ENCODE data around the gene TEX29.
A peak's percentile ranks its signal among the peaks of the same experiment; 100 is the strongest.

Gene TEX29

GRCh38 chr13:111344471-111345191 lies 24.2 kb downstream of the TEX29 start:
- DNase-seq = peak; percentile 91

GRCh38 chr13:111345682-111346081 lies 25.2 kb downstream of the TEX29 start:
- DNase-seq = no peak

- DNase-seq = no peak
These were observed 25.7 kb downstream of the TEX29 start for GRCh38 chr13:111346101-111346680.

DNA sequence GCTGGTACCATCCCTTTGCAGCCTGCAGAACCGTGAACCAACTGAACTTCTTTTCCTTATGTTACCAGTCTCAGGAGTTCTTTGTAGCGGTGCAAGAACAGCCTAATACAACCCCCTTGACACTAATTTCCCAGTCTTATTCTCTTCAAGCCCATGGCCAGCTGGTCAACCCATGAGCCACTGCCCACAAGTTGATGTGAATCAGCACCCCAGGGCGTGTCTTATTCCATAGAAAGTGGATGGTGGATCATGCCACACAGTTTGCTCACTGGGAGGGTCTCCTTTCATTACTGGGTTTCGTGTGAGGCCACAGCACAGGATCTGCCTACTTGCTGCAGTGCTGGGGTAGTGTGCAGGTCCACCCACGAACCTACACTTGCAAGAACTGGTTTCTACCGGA lies 27.0 kb downstream of the TEX29 start:
- DNase-seq = no peak

GRCh38 chr13:111353508-111353907 lies 33.1 kb downstream of the TEX29 start:
- no peak for DNase-seq

DNA sequence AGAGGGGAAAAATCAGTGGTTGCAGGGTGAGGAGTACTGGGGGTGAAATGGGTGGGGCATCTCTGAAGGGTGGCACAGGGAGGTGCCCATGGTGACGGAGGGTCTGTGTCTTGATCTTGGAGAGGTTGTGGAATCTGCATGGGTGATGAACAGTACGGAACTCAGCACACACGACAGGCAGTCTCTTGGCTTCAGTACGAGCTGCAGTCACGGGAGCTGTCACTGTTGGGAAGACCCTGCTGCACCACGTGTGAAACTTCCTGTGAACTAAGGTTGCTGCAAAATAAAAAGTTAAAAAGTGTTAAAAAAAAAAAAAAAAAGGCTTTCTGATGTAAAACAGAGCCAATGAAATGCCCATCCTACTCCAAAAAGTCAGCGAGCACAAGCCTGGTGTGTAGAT lies 34.3 kb downstream of the TEX29 start:
- no peak for DNase-seq

DNA sequence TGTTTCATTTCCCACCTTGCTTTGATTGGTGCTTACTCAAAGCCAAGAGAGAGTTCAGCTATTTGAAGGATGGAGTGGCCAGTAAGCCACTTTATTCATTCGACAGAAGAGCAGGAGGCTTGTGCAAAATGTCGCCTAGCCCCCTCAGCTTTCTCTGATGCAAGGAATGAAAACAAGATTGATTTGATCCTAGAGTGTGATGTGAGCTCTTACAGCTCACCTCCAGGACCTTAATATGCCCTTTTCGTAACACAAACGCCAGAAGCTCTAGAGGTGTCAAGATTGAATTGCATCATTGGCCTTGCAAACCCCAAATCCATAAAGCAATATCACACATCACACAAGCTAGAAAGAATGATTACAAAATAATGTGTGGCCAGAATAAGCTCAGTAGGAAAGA lies 36.4 kb downstream of the TEX29 start:
- DNase-seq = no peak

GRCh38 chr13:111359237-111359915 lies 38.9 kb downstream of the TEX29 start:
- DNase-seq = no peak

DNA sequence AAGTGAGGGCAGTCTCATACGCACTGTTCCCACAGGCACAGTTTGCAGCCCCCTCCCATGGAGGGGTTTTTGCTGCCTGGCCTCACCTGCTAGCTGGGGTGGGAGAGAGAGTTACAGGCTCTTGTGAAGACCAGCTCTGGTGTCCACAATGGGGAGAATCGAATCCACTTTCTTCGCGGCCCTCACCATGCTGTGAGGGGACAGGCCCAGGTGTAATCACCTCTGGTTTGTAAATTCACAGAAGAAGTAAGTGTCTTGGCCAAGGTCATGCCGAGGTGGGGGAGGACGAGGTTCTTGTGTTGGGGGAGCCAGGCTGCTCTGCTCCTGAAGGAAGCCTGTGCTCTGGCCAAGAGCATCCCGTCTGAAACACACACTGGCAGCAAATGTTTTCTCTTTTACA lies 39.5 kb downstream of the TEX29 start:
- DNase-seq = no peak

DNA sequence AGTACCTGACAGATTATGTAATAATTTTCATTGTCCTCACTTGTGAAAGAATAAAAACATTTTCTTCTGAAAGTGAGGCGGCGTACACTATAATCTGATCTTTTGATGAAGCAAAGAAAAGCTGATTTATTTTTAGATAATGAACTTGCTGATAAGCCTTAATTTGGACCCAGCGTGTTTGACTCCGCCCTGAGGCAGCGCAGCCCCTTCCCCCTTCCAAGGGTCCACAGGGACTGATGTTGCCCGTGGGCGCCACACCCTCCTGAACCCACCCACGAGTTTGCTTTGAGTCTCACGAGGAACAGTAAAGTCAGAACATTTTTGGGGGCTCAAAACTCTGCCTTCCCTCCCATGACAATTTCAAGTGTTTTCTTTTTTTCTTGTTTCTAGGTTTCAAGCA lies 40.0 kb downstream of the TEX29 start:
- no peak for DNase-seq

DNA sequence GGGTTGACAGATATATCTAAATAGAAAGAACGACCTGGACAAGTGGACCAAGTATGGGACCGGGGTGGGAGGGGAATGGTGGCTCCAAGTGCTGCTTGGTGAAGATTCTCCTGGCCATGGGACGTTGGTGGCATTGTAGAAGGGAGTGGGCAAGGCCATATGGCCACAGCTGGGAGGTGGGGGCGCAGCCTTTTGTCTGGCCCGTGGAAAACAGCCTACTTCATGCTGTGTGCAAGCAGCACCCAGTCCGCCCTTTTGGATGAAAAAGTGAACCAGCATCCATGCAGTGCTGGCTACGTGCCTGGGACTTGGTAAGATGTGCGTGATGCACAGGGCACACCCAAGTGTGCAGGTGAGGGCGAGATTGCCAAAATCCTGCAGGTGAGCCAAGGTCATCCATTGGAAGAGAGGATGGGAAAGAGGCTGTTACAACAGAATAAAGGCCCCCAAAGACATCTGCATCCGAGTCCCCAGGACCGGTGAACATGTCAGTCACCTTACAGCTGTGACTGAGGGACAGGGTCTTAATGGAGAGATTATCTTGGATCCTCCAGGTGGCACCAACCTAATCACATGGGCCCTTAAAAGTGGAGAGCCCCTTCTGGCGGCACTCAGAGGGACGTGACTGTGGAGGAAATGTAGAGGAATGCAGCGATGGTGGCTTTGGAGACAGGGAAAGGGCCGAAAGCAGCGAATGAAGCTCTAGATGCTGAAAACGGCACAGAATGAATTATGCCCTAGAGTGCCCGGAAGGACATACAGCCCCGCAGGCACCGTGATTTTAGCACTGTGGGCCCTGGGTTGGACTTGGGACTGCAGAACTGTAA lies 40.8 kb downstream of the TEX29 start:
- DNase-seq = peak; percentile 29

DNA sequence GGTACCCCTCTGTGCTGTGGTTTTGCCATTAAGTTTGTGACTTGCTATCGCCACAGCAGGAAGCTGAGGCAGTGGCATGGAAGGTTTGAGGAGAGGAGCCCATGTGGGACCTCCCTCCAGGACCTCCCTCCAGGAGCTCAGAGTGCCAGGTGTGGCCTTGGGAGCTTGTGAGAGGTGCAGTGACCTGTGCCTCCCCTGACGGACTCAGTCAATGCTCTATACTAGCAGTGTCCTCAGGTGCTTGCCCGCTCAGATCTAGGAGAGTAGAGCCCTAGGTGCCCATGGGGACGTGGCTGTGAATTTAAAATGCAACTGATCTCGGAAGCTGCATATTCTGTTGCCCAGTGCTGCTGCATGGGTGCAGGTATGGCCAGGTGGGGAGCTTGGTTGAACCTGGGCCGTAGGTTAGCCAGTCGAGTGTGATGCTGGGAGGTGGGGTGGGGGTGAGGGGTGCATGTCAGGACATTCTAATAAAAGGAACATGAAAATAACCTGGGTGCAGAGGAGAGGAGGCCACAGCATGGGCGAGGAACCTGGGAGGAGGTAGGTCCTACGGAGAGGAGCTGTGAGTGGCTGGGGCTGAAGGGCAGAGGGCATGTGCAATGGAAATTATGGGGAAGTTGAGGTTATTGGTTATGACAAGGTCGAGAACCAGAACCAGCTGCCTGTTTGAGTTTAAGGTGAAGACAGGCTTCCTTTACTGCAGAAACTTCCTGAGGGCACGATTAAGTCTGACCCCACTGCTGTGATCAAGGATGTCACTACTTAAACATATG lies 41.6 kb downstream of the TEX29 start:
- no peak for DNase-seq

DNA sequence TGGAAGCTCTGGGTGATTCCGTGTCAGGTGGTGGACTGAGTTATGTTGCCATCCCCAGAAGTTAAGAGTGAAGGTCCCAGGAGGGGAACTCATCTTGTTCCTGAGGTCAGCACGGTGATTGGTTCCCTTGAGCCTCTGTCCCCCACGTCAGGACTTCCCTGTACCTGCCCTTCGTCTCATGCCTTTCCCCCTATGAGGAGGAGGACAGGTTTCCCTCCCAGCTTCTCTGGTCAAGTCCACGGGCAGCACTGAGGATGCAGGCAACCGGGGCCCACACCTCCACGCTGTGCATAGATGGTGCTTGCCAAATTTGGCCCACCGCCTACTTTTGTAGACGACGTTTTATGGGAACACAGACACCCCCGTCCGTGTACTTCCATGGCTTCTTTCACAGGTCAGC lies 42.7 kb downstream of the TEX29 start:
- DNase-seq = no peak

DNA sequence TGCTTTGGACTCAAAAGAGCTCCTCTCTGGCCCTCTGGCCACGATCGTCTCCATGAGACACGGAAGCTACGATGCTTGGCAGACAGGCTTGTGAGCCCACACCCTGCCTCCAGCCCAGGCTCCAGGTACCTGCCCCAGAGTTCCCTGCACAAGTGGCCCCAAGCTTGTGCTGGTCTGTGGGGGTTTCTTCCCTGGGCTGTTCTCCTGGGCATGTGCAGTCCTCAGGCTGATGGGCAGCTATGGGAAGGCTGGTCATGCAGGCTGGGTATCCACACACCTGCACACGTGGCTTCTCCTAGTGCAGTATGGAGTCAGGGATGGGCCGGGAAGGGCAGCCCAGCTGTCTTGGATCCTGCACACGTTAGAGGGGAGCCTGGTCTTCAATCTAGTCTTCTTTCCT lies 43.1 kb downstream of the TEX29 start:
- DNase-seq = no peak

DNA sequence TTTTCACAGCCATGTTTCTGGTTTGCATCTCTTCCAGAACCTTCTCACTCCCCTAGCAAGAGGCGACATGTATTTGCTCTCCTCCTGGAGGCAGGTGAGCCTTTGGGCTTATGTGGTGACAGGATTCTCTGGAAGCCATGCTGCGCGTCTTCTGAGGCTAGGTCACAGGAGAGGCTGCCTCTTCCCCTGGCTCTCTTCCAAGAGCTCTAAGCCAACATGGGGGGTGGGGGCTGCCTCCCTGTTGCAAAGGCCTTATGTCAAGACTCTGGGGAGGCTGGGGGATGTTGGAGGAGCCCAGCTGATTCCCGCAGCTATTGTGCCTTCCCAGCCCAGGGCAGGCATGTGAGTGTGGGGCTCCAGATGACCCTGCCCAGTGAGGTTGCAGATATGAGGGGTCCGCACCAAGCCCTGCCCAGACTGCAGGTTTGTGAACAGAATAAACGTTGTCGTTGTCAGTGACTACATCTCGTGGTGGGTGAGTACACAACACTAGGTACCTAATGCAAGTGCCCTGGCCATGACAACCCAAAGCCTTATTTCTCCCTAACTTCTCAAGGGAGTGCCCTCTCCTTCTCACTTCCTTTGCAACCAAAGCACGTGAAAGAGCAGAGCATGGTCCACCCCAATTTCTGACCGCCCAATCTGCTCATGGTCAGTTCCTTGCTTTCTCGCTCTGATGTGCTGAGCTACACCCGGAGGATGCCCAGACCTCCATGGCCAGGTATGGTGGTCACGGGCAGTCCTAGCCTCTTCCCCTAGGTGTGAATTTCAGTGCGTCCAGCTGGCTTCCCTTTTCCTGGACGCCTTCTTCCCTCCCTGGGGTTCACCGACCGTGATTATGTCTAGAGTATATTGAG lies 44.9 kb downstream of the TEX29 start:
- DNase-seq = peak; percentile 71

GRCh38 chr13:111367340-111367739 lies 46.9 kb downstream of the TEX29 start:
- DNase-seq = no peak

DNA sequence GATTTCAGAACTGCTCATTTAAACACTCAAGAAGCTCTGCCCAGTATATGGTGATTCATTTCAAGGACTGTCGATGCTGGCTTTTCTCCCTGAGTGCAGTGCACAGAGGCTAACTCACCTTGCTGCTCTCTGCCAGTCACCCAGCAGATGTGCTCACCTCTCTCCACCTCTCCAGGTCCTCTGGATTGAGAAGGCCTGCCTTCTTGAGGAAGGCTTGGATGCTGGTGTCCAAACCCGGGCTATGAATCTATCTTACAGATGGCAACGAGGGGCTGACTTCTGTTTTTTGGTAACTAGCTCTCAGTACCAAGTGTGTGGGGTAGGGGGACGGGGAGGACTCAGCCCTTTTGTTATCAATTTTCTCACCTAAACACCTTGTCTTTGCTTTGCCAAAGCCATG lies 47.6 kb downstream of the TEX29 start:
- DNase-seq = no peak

DNA sequence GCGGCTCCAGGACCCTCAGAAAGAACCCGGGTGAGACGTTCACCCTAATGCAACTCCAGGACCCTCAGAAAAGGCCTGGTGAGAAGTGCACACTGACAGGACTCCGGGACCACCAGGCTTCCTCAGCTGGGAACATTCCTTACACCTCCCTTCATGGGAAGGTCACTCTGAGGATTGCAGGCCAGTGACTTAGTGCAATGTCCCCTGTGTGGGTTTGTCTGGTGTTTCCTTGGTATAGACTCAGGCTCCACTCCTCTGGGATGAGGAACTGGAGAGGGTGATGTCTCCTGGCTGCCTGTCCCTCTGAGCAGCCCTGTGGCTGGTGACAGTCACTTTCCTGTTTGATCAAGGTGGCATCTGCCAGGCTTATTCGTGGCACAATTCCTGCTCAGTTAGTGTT lies 49.7 kb downstream of the TEX29 start:
- no peak for DNase-seq

GRCh38 chr13:111370570-111371535 lies 50.4 kb downstream of the TEX29 start:
- DNase-seq = no peak

DNA sequence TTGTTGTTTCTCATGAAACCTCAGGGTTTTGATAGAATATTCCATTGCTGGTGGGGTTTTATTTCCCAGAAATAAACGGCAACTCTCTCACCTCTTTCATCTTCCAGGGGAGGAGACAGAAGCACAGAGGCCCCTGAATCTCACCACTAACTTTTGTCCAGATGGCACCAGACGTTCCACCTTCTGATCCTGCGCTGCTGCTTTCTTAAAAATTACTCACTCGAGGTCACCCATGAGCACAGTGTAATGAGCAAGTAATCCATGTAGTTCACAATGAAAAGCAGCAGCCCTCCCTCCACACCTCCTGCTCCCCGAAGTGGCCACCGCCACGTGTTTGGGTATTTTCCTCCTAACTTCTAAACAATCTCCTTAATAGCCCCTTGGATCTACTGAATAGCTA lies 51.3 kb downstream of the TEX29 start:
- no peak for DNase-seq
